A549 treated with ZK216348 at 1 μM for 4 hours (cell line): ENCODE data around the gene SWI5. TPM values are rescaled to one million over a fixed set of nuclear protein-coding genes. Genes with fewer than 3 reads are reported as not detected.

Source experiments
- total RNA-seq: library from RNA; stranded (reverse); fragments of 200-300 nt; extraction: Qiagen RNA extraction; gene quantifications from 5 replicates; pipeline ENCODE4 v1.2.3, GENCODE V29; 2022; ENCODE audit warnings: low read depth

Gene SWI5
- 36.9 to 46.8 TPM (median 42.1 TPM) in 5 replicates for total RNA-seq

GRCh38 chr9:128276008-128276573, at the start of gene SWI5:
SWI5 (plus strand) TSS chr9:128276276.

GRCh38 chr9:128275198-128276007, 673 bp upstream of the SWI5 start, which contains the start of gene GOLGA2:
GOLGA2 (minus strand) TSS chr9:128276007; CDS start chr9:128275976, 31 bp downstream.

GRCh38 chr9:128322404-128323211, 46.5 kb downstream of the SWI5 start, which contains the start of the genes COQ4 and TRUB2:
COQ4 (plus strand) TSS chr9:128322839; CDS start chr9:128322859, 20 bp downstream.
TRUB2 (minus strand) TSS chr9:128322447; CDS start chr9:128322408, 39 bp downstream.

Other genes starting within 250 kb of the SWI5 start
- gene NAIF1, start 209.0 kb upstream of the SWI5 start, total RNA-seq = 5.5 to 7.4 TPM (median 7.0 TPM) in 5 replicates
- 7.5 to 8.6 TPM (median 8.2 TPM) in 5 replicates for gene SLC25A25, start 208.0 kb upstream of the SWI5 start, total RNA-seq
- 63.3 to 105 TPM (median 99.7 TPM) in 5 replicates for gene PTGES2, start 148.5 kb upstream of the SWI5 start, total RNA-seq
- gene LCN2, start 126.8 kb upstream of the SWI5 start, total RNA-seq = 3.4 to 6.8 TPM (median 3.5 TPM) in 5 replicates
- 26.1 to 66.2 TPM (median 61.4 TPM) in 5 replicates for gene BBLN, start 116.0 kb upstream of the SWI5 start, total RNA-seq
- 68.9 to 95.7 TPM (median 95.1 TPM) in 5 replicates for gene CIZ1, start 84.7 kb upstream of the SWI5 start, total RNA-seq
- gene DNM1, start 72.9 kb upstream of the SWI5 start, total RNA-seq = 59.8 to 104 TPM (median 95.3 TPM) in 5 replicates
- 34.8 to 59.4 TPM (median 47.7 TPM) in 5 replicates for gene GOLGA2, start 269 bp upstream of the SWI5 start, total RNA-seq
- 39.2 to 53.8 TPM (median 48.5 TPM) in 5 replicates for gene TRUB2, start 46.2 kb downstream of the SWI5 start, total RNA-seq
- gene COQ4, start 46.6 kb downstream of the SWI5 start, total RNA-seq = 48.8 to 62.6 TPM (median 60.0 TPM) in 5 replicates
- 25.0 to 52.4 TPM (median 49.5 TPM) in 5 replicates for gene SLC27A4, start 64.3 kb downstream of the SWI5 start, total RNA-seq
- 61.0 to 87.1 TPM (median 75.2 TPM) in 5 replicates for gene URM1, start 95.1 kb downstream of the SWI5 start, total RNA-seq
- 30.7 to 46.8 TPM (median 37.4 TPM) in 5 replicates for gene CERCAM, start 144.6 kb downstream of the SWI5 start, total RNA-seq
- gene ODF2, start 179.7 kb downstream of the SWI5 start, total RNA-seq = 26.8 to 29.4 TPM (median 28.0 TPM) in 5 replicates
- gene GLE1, start 228.4 kb downstream of the SWI5 start, total RNA-seq = 29.1 to 33.7 TPM (median 30.7 TPM) in 5 replicates